Measurements from ENCODE around the gene CBLC. TPM values are rescaled to one million over a fixed set of nuclear protein-coding genes. Genes with fewer than 3 reads are reported as not detected.
A peak's percentile ranks its signal among the peaks of the same experiment; 100 is the strongest.

Gene CBLC
- total RNA-seq, 1 experiment from 2014 or later, result 54.3 TPM

DNA sequence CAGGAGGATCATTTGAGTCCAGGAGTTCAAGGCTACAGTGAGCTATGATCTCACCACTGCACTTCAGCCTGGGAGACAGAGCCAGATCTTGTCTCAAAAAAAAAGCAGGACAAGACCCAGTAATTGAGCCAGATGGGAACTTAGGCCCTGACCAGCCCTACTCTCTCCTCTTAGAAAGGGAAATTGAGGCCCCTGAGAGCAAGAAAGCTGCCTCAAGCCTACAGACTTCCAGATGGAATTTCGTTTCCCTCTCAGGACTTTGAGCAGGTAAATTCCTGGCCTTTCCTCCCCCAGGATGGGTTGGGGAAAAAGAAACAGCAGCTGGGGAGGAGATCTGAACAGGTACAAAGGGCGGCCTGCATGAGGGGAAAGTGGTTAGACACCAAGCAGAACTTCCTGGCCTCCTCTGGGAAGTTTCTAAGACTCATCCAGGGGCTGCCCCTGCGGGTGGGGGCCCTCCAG, 32.8 kb upstream of the CBLC start:
- no TSS peak for BruUV-seq (replicated peaks)
- Mint-ChIP-seq H3K4me1 (ENCODE audit: low read depth, unreplicated experiment) (peaks cover 69% of the 10 kb centered on the region), H3K27ac (ENCODE audit: unreplicated experiment) (no peak overlapping the region), H3K27me3 (ENCODE audit: unreplicated experiment) (no peaks in the 10 kb centered on the region), H3K9me3 (ENCODE audit: low read depth, unreplicated experiment) (no peaks in the 10 kb centered on the region), H3K36me3 (ENCODE audit: insufficient read depth, unreplicated experiment) (peaks cover 57% of the 10 kb centered on the region), H3K4me3 (ENCODE audit: low read depth, unreplicated experiment) (no peak overlapping the region)
- DNase-seq, result no peak
- CTCF ChIA-PET, result interaction anchor here (0.6 to 1.2 kb wide), 2 partner anchors 17 to 168 kb away, joined by 3 to 4 read pairs; no protein-coding TSS in a partner anchor
- intact Hi-C loops (cut with micrococcal nuclease; ENCODE audit: unreplicated experiment), result no loop called here
- no peak for TF ChIP-seq CTCF (IDR thresholded peaks at IDR 0.05; ENCODE audit: unreplicated experiment)

DNA sequence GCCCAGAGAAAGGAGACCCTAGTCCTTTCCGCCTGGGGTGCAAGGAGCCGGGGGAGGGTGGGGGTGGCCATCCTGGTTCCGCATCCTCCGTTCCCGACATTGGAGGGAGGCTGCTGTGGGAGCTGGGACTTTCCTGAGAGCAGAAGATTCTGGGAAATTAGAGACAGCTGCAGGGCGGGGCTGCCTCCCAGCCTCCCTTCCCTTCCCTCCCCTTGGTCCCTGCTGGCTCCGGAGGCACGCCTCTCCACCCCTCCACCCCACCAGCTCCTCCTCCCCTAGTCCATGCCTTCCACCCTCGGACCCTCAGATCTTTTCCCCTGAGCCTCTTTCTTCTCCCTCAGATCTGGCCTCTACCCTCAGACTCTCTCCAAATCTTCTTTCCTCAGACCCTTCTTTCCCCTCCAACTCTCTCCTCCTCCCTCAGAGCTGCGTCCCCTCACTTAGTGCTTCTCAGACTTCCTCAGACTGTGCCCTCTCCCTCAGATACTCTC, 32.3 kb upstream of the CBLC start:
- peak; percentile 52 for DNase-seq
- peaks cover 62% of the 10 kb centered on the region for H3K36me3 Mint-ChIP-seq (ENCODE audit: insufficient read depth, unreplicated experiment)
- peak overlapping the region; percentile 81 for H3K27ac Mint-ChIP-seq (ENCODE audit: unreplicated experiment)
- H3K9me3 Mint-ChIP-seq (ENCODE audit: low read depth, unreplicated experiment), result no peaks in the 10 kb centered on the region
- no TSS peak for BruUV-seq (replicated peaks)
- intact Hi-C loops (cut with micrococcal nuclease; ENCODE audit: unreplicated experiment), result no loop called here
- CTCF ChIA-PET, result interaction anchor here (0.6 to 1.2 kb wide), 2 partner anchors 16 to 168 kb away, joined by 3 to 4 read pairs; no protein-coding TSS in a partner anchor
- no peak for TF ChIP-seq CTCF (IDR thresholded peaks at IDR 0.05; ENCODE audit: unreplicated experiment)
- peaks cover 70% of the 10 kb centered on the region for H3K4me1 Mint-ChIP-seq (ENCODE audit: low read depth, unreplicated experiment)
- H3K27me3 Mint-ChIP-seq (ENCODE audit: unreplicated experiment), result no peaks in the 10 kb centered on the region
- no peak overlapping the region for H3K4me3 Mint-ChIP-seq (ENCODE audit: low read depth, unreplicated experiment)

DNA sequence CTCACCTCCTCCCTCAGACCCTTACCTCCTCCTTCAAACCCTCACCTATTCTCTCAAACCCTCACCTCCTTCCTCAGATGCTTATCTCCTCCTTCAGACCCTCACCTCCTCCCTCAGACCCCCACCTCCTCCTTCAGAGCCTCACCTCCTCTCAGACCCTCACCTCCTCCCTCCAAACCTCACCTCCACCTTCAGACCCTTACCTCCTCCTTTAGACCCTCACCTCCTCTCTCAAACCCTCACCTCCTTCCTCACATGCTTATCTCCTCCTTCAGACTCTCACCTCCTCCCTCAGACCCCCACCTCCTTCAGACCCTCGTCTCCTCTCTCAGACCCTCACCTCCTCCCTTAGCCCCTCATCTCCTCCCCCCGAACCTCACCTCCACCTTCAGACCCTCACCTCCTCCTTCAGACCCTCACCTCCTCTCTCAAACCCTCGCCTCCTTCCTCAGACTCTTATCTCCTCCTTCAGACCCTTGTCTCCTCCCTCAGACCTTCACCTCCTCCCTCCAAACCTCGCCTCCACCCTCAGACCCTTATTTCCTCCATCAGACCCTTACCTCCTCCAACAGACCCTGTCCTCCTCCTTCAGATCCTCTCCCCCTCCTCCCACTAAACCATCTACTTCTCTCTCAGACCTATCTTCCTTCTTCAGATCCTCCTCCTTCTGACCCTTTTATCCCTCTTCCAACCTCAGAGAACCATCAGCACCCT, 31.6 kb upstream of the CBLC start:
- peaks cover 68% of the 10 kb centered on the region for H3K36me3 Mint-ChIP-seq (ENCODE audit: insufficient read depth, unreplicated experiment)
- no TSS peak for BruUV-seq (replicated peaks)
- H3K27me3 Mint-ChIP-seq (ENCODE audit: unreplicated experiment), result no peaks in the 10 kb centered on the region
- DNase-seq, result no peak
- peak overlapping the region; percentile 81 for H3K27ac Mint-ChIP-seq (ENCODE audit: unreplicated experiment)
- peaks cover 73% of the 10 kb centered on the region for H3K4me1 Mint-ChIP-seq (ENCODE audit: low read depth, unreplicated experiment)
- no peaks in the 10 kb centered on the region for H3K9me3 Mint-ChIP-seq (ENCODE audit: low read depth, unreplicated experiment)
- intact Hi-C loops (cut with micrococcal nuclease; ENCODE audit: unreplicated experiment), result no loop called here
- no peak for TF ChIP-seq CTCF (IDR thresholded peaks at IDR 0.05; ENCODE audit: unreplicated experiment)
- CTCF ChIA-PET, result no interaction called here
- H3K4me3 Mint-ChIP-seq (ENCODE audit: low read depth, unreplicated experiment), result no peak overlapping the region

GRCh38 chr19:44746616-44746945, 31.1 kb upstream of the CBLC start:
- Mint-ChIP-seq H3K27ac (ENCODE audit: unreplicated experiment) (peak overlapping the region; percentile 81), H3K36me3 (ENCODE audit: insufficient read depth, unreplicated experiment) (peaks cover 70% of the 10 kb centered on the region), H3K9me3 (ENCODE audit: low read depth, unreplicated experiment) (no peaks in the 10 kb centered on the region), H3K4me3 (ENCODE audit: low read depth, unreplicated experiment) (peak overlapping the region; percentile 72), H3K4me1 (ENCODE audit: low read depth, unreplicated experiment) (peaks cover 71% of the 10 kb centered on the region), H3K27me3 (ENCODE audit: unreplicated experiment) (no peaks in the 10 kb centered on the region)
- BruUV-seq (replicated peaks), result no TSS peak
- TF ChIP-seq CTCF (IDR thresholded peaks at IDR 0.05; ENCODE audit: unreplicated experiment), result no peak
- CTCF ChIA-PET, result interaction anchor here (0.6 kb wide), 1 partner anchor 34 kb away, joined by 5 read pairs; no protein-coding TSS in a partner anchor
- DNase-seq, result no peak
- intact Hi-C loops (cut with micrococcal nuclease; ENCODE audit: unreplicated experiment), result no loop called here

Measured in Calu3 (cell line).